Measurements from ENCODE around the gene ITGB1BP1. TPM values are rescaled to one million over a fixed set of nuclear protein-coding genes. Genes with fewer than 3 reads are reported as not detected.

ITGB1BP1 gene
- total RNA-seq, 4 donors from 2014 or later: 24.9 to 50.9 (median 30.8) TPM

- Histone ChIP-seq H3K27me3 (no peaks in the 10 kb centered on the region), H3K36me3 (peaks cover 67% of the 10 kb centered on the region), H3K27ac (no peak overlapping the region), H3K4me3 (no peak overlapping the region), H3K9me3 (no peaks in the 10 kb centered on the region), H3K4me1 (peaks cover 4% of the 10 kb centered on the region)
- TF ChIP-seq POLR2AphosphoS5 (IDR thresholded peaks at IDR 0.05) (no peak), POLR2A (IDR thresholded peaks at IDR 0.05) (no peak), EP300 (IDR thresholded peaks at IDR 0.05) (no peak), CTCF (IDR thresholded peaks at IDR 0.05) (no peak)
- 97% methylated on average over 5 of the region's 6 CpGs for WGBS
- peak in 1 of 2 donors; percentile 26 for DNase-seq (ENCODE audit: low spot score in 2 of 2)
Observed at GRCh38 chr2:9373476-9373875, 49.9 kb downstream of the ITGB1BP1 start.

GRCh38 chr2:9373047-9373446, 50.3 kb downstream of the ITGB1BP1 start:
- peaks cover 68% of the 10 kb centered on the region for H3K36me3 ChIP-seq

GRCh38 chr2:9370746-9371145, 52.6 kb downstream of the ITGB1BP1 start:
- H3K4me3 ChIP-seq: no peak overlapping the region
- no peaks in the 10 kb centered on the region for H3K4me1 ChIP-seq
- H3K9me3 ChIP-seq: no peaks in the 10 kb centered on the region
- no peak overlapping the region for H3K27ac ChIP-seq
- H3K27me3 ChIP-seq: no peaks in the 10 kb centered on the region
- 95% methylated on average over 11 of the region's 11 CpGs for WGBS
- TF ChIP-seq POLR2AphosphoS5 (IDR thresholded peaks at IDR 0.05): no peak
- TF ChIP-seq EP300 (IDR thresholded peaks at IDR 0.05): no peak
- TF ChIP-seq POLR2A (IDR thresholded peaks at IDR 0.05): no peak
- TF ChIP-seq CTCF (IDR thresholded peaks at IDR 0.05): no peak
- no peak for DNase-seq (ENCODE audit: low spot score in 2 of 2)
- H3K36me3 ChIP-seq: peaks cover 77% of the 10 kb centered on the region

More at GRCh38 chr2:9373047-9373446, 50.3 kb downstream of the ITGB1BP1 start:
- Histone ChIP-seq H3K4me3 (no peak overlapping the region), H3K27ac (no peak overlapping the region), H3K27me3 (no peaks in the 10 kb centered on the region), H3K9me3 (no peaks in the 10 kb centered on the region), H3K4me1 (peaks cover 3% of the 10 kb centered on the region)
- peak in 1 of 2 donors; percentile 51 for DNase-seq (ENCODE audit: low spot score in 2 of 2)
- TF ChIP-seq POLR2A (IDR thresholded peaks at IDR 0.05) (no peak), EP300 (IDR thresholded peaks at IDR 0.05) (no peak), CTCF (IDR thresholded peaks at IDR 0.05) (no peak), POLR2AphosphoS5 (IDR thresholded peaks at IDR 0.05) (no peak)
- WGBS: 97% methylated on average over 8 of the region's 17 CpGs

GRCh38 chr2:9366026-9366425, 57.3 kb downstream of the ITGB1BP1 start:
- no peaks in the 10 kb centered on the region for H3K9me3 ChIP-seq
- H3K4me3 ChIP-seq: no peak overlapping the region
- no peak for DNase-seq (ENCODE audit: low spot score in 2 of 2)
- H3K27me3 ChIP-seq: no peaks in the 10 kb centered on the region
- H3K4me1 ChIP-seq: no peaks in the 10 kb centered on the region
- H3K27ac ChIP-seq: no peak overlapping the region
- WGBS: 96% methylated on average over 6 of the region's 6 CpGs
- no peak for TF ChIP-seq POLR2A (IDR thresholded peaks at IDR 0.05)
- no peak for TF ChIP-seq POLR2AphosphoS5 (IDR thresholded peaks at IDR 0.05)
- no peak for TF ChIP-seq CTCF (IDR thresholded peaks at IDR 0.05)
- TF ChIP-seq EP300 (IDR thresholded peaks at IDR 0.05): no peak
- H3K36me3 ChIP-seq: peaks cover 69% of the 10 kb centered on the region

- TF ChIP-seq POLR2AphosphoS5 (IDR thresholded peaks at IDR 0.05): no peak
- TF ChIP-seq EP300 (IDR thresholded peaks at IDR 0.05): no peak
- no peak for TF ChIP-seq POLR2A (IDR thresholded peaks at IDR 0.05)
- 100% methylated on average over 2 of the region's 8 CpGs for WGBS
- H3K27me3 ChIP-seq: no peaks in the 10 kb centered on the region
- H3K4me1 ChIP-seq: no peaks in the 10 kb centered on the region
- DNase-seq (ENCODE audit: low spot score in 2 of 2): no peak
- no peaks in the 10 kb centered on the region for H3K9me3 ChIP-seq
- no peak overlapping the region for H3K4me3 ChIP-seq
- no peak overlapping the region for H3K27ac ChIP-seq
- peaks cover 64% of the 10 kb centered on the region for H3K36me3 ChIP-seq
Observed at GRCh38 chr2:9365498-9366019, 57.8 kb downstream of the ITGB1BP1 start.
